GM12873 (cell line): ENCODE results near the gene ILDR2.

ENCODE experiments used
- CTCF ChIP-seq: IDR thresholded peaks from 2 replicates; pipeline ENCODE4 v1.5.1; 2012; ENCODE audit warnings: low read depth, mild to moderate bottlenecking, moderate library complexity, low read length, control low read depth; ENCODE audit not compliant: insufficient read depth; ENCODE audit errors: missing control alignments

The ILDR2 gene

GRCh38 chr1:166975361-166976129 is at the start of gene ILDR2:
TSS of gene ILDR2 (minus strand) at chr1:166975540. CDS start at chr1:166975268, 272 bp downstream.
- no peak for TF ChIP-seq CTCF

GRCh38 chr1:167022384-167022783 is 47.0 kb upstream of the ILDR2 start:
- no peak for TF ChIP-seq CTCF

GRCh38 chr1:167016100-167016750 is 40.9 kb upstream of the ILDR2 start:
- no peak for TF ChIP-seq CTCF

GRCh38 chr1:167013108-167013929 is 38.0 kb upstream of the ILDR2 start:
- TF ChIP-seq CTCF: no peak

GRCh38 chr1:167012570-167012969 is 37.2 kb upstream of the ILDR2 start:
- TF ChIP-seq CTCF: no peak

GRCh38 chr1:167011560-167012191 is 36.3 kb upstream of the ILDR2 start:
- TF ChIP-seq CTCF: no peak
